Loucy (cell line): ENCODE measurements around the gene SCN10A.

Experiments
- EZH2phosphoT487 ChIP-seq: fragments of 200-600 bp; IDR thresholded peaks from 2 replicates; pipeline ENCODE4 v1.6.1; 2018; ENCODE audit warnings: antibody characterized with exemption, mild to moderate bottlenecking, moderate library complexity, borderline replicate concordance
- TF ChIP-seq, protein P1 (sequence below): fragments of 200-600 bp; sonication (generic); conservative IDR thresholded peaks from 2 replicates; pipeline ENCODE4 v1.5.1; 2014; ENCODE audit warnings: mild to moderate bottlenecking, antibody characterized with exemption, low read length

- TF ChIP-seq, protein P1, sequence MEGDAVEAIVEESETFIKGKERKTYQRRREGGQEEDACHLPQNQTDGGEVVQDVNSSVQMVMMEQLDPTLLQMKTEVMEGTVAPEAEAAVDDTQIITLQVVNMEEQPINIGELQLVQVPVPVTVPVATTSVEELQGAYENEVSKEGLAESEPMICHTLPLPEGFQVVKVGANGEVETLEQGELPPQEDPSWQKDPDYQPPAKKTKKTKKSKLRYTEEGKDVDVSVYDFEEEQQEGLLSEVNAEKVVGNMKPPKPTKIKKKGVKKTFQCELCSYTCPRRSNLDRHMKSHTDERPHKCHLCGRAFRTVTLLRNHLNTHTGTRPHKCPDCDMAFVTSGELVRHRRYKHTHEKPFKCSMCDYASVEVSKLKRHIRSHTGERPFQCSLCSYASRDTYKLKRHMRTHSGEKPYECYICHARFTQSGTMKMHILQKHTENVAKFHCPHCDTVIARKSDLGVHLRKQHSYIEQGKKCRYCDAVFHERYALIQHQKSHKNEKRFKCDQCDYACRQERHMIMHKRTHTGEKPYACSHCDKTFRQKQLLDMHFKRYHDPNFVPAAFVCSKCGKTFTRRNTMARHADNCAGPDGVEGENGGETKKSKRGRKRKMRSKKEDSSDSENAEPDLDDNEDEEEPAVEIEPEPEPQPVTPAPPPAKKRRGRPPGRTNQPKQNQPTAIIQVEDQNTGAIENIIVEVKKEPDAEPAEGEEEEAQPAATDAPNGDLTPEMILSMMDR, result no peak
- no peak for TF ChIP-seq EZH2phosphoT487
Measured at GRCh38 chr3:38823722-38824121, 7.7 kb upstream of the SCN10A start.
